GM15510 (cell line): Measurements from ENCODE around the gene LRRC8D.

ENCODE experiments used
- POLR2A ChIP-seq: IDR thresholded peaks from 3 replicates; pipeline ENCODE4 v1.6.1; 2011; ENCODE audit warnings: borderline replicate concordance; ENCODE audit not compliant: insufficient read length; ENCODE audit errors: extremely low read depth

Gene LRRC8D

GRCh38 chr1:89938171-89939055 is 117.6 kb downstream of the LRRC8D start:
- no peak for TF ChIP-seq POLR2A

GRCh38 chr1:89939059-89939570 is 118.3 kb downstream of the LRRC8D start:
- TF ChIP-seq POLR2A = no peak

DNA sequence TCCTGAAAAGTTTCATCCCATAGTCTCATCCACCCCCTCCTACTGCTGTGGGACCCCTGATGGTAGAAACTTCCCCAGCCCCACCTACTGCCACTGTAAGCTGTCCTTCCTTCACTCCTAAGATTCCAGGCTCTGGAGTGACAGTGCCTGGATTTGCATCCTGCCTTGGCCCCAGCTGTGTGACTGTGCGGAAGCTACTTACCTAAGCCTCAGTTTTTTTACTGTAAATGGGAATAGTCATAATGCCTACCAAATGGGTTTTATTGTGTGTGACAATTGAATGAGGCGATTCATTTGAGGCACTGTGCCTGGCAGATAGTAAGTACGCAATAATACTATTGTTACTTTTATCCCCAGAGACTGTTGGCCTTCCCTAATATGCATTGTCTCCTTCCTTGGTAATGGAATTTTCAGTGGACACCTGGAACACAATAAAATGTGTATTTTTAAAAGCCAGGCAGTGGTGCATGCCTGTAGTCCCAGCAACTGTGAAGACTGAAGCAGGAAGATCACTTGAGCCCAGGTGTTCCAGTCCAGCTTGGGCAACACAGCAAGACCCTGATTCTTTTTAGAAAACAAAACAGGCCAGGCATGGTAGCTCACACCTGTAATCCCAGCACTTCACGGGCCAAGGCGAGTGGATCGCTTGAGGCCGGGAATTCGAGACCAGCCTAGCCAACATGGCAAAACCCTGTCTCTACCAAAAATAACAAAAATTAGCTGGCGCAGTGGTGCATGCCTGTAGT is 119.0 kb downstream of the LRRC8D start:
- no peak for TF ChIP-seq POLR2A

DNA sequence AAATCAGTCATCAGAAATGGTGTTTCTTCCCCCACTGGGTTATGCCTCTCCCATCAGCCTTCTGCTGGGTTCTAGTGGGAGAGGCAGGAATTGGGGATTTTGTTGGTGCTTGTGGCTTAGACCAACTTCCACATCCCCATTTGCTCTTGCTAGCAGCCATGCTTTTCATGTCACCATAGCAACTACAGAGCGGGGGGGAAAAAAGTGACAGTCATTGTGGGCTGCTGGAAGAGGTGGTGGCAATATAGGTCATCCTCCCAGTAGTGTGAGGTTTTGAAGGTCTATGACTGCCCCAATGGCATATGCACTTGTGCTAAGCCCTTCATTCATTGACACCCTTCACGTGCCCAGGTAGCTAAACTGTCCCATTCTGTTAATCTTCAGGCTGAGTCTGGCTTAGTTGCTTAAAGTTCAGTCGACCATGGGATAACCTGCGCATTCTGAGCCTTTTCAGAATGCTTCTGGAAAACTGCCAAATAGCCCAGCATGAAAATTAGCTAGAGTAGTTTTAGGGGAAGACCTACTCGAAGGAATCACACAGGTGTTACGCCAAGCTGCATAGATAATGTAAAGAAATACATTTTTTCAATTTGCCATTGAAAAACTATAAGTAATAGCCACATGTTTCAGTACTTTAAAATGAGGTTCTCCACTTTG is 120.4 kb downstream of the LRRC8D start:
- no peak for TF ChIP-seq POLR2A

DNA sequence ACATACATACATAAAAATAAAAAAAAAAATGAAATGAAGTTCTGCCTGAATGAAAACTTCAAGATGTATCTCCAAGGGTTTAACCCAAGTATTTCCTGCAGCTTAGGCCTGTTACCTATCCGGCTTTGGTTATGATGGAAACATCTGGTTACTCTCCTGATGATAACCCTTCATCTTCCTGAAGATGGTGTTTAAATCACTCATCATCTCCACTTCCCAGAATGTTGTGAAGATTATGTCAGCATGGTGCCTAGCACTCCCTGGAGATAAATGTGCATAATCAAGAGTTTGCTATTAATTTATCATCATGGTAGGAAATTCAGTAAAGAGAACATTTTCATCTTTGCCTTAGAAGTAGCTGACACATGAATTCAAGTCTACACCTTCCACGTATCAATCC is 121.2 kb downstream of the LRRC8D start:
- no peak for TF ChIP-seq POLR2A

- TF ChIP-seq POLR2A = no peak
Measured at GRCh38 chr1:89942825-89943658, 122.2 kb downstream of the LRRC8D start.

GRCh38 chr1:89943846-89944781 is 123.3 kb downstream of the LRRC8D start:
- TF ChIP-seq POLR2A = no peak

- no peak for TF ChIP-seq POLR2A
Measured at GRCh38 chr1:89945852-89946476, 125.1 kb downstream of the LRRC8D start.

- TF ChIP-seq POLR2A = no peak
Measured at GRCh38 chr1:89946532-89946931, 125.7 kb downstream of the LRRC8D start.

- TF ChIP-seq POLR2A = no peak
Measured at GRCh38 chr1:89948722-89949345, 128.0 kb downstream of the LRRC8D start.

DNA sequence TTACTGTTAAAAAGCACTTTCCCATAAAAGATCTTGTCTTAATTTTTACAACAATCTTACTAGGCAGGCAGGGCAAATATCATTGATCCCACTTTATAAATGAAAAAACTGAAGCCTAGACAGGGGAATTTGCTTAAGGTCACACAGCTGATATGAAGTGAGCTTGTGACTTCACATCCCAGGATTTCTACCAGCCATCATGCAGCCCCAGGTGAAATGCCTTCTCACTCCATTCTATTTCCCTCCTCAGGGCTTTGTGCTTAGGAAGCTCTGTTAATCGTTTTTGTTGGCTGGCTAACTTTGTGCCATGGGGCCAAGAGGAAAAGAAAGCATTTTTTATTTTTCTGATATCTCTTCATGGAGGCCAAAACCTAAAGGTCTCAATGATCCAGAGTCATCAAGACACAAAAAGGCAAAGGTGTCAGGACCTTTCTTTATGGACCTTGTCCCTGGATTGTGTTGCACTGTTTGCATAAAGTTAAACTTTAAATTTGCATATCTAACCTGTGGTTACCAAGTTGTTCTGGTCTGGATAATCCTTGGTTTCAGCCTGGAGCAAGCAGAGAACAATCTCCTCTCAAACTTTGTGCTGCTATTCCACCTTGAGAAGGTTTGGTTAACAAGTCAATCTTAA is 129.3 kb downstream of the LRRC8D start:
- TF ChIP-seq POLR2A = no peak

DNA sequence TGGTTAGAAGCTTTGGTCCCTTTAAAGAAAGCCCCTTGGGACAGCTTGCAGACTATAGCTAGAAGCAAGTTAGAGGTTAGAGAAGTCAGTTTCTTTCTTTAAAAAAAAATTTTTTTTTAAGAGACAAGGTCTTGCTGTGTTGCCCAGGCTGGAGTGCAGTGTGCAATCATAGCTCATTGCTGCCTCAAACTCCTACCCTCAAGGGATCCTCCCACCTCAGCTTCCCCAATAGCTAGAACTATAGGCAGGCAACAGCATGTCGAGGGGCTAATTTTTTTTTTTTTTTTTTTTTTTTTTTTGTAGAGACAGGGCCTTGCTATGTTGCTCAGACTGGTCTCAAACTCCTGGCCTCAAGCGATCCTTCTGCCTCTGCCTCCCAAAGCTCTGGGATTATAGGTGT is 129.9 kb downstream of the LRRC8D start:
- no peak for TF ChIP-seq POLR2A
